Glutamatergic neuron (in vitro differentiated cells): Measurements from ENCODE around the gene SNPH. TPM values are rescaled to one million over a fixed set of nuclear protein-coding genes. Genes with fewer than 3 reads are reported as not detected.

Experiments used
- DNase-seq: peaks from one replicate; pipeline ENCODE4 v3.0.0; 2022
- H3K27ac Mint-ChIP-seq: one replicate; pipeline ENCODE4 v1.8.0; 2020; ENCODE audit warnings: mild to moderate bottlenecking, mixed read lengths, inconsistent platforms; ENCODE audit not compliant: unreplicated experiment
- H3K27me3 Mint-ChIP-seq: one replicate; pipeline ENCODE4 v1.8.0; 2020; ENCODE audit warnings: mild to moderate bottlenecking, moderate library complexity, mixed read lengths, inconsistent platforms; ENCODE audit not compliant: unreplicated experiment
- H3K36me3 Mint-ChIP-seq: one replicate; pipeline ENCODE4 v1.8.0; 2020; ENCODE audit warnings: mild to moderate bottlenecking, mixed read lengths, inconsistent platforms; ENCODE audit not compliant: unreplicated experiment
- H3K4me1 Mint-ChIP-seq: one replicate; pipeline ENCODE4 v1.8.0; 2020; ENCODE audit warnings: mild to moderate bottlenecking, low read depth, mixed read lengths, inconsistent platforms; ENCODE audit not compliant: unreplicated experiment
- H3K4me3 Mint-ChIP-seq: one replicate; pipeline ENCODE4 v1.8.0; 2020; ENCODE audit warnings: mild to moderate bottlenecking, mixed read lengths, inconsistent platforms; ENCODE audit not compliant: unreplicated experiment
- H3K9me3 Mint-ChIP-seq: one replicate; pipeline ENCODE4 v1.8.0; 2020; ENCODE audit warnings: mild to moderate bottlenecking, moderate library complexity, mixed read lengths, inconsistent platforms; ENCODE audit not compliant: unreplicated experiment
- CTCF ChIP-seq: fragments of 200-600 bp; sonication (generic); IDR thresholded peaks from one replicate; pipeline ENCODE4 v1.5.0; 2021; ENCODE audit not compliant: partially characterized antibody, unreplicated experiment
- total RNA-seq: library from RNA; stranded (reverse); fragmentation: NEBNext Ultra II Directional; extraction: Animal tissue kit (Norgen Biotek cat#: 25700); gene quantifications from one replicate; pipeline ENCODE4 v1.2.1, GENCODE V29; 2021; ENCODE audit not compliant: unreplicated experiment

The SNPH gene
- total RNA-seq, 1 donor from 2014 or later: 34.5 TPM

GRCh38 chr20:1334761-1335160 lies 68.7 kb downstream of the SNPH start:
- Mint-ChIP-seq H3K27ac (peak overlapping the region; percentile 31), H3K36me3 (no peaks in the 10 kb centered on the region), H3K27me3 (peaks cover 8% of the 10 kb centered on the region), H3K9me3 (no peaks in the 10 kb centered on the region), H3K4me3 (no peak overlapping the region), H3K4me1 (peaks cover 13% of the 10 kb centered on the region)
- no peak for DNase-seq
- no peak for TF ChIP-seq CTCF

- peaks cover 5% of the 10 kb centered on the region for H3K27me3 Mint-ChIP-seq
Measured at GRCh38 chr20:1335961-1336698, 70.0 kb downstream of the SNPH start.

GRCh38 chr20:1336699-1337367 lies 70.7 kb downstream of the SNPH start:
- peaks cover 19% of the 10 kb centered on the region for H3K4me1 Mint-ChIP-seq
- H3K36me3 Mint-ChIP-seq: no peaks in the 10 kb centered on the region
- H3K4me3 Mint-ChIP-seq: no peak overlapping the region
- TF ChIP-seq CTCF: no peak
- no peaks in the 10 kb centered on the region for H3K9me3 Mint-ChIP-seq
- peaks cover 6% of the 10 kb centered on the region for H3K27me3 Mint-ChIP-seq
- H3K27ac Mint-ChIP-seq: no peak overlapping the region
- no peak for DNase-seq

More at GRCh38 chr20:1335961-1336698, 70.0 kb downstream of the SNPH start:
- H3K4me1 Mint-ChIP-seq: peaks cover 11% of the 10 kb centered on the region
- H3K9me3 Mint-ChIP-seq: no peaks in the 10 kb centered on the region
- DNase-seq: no peak
- no peak for TF ChIP-seq CTCF
- no peak overlapping the region for H3K27ac Mint-ChIP-seq
- H3K4me3 Mint-ChIP-seq: no peak overlapping the region
- H3K36me3 Mint-ChIP-seq: no peaks in the 10 kb centered on the region

- no peak for DNase-seq
- Mint-ChIP-seq H3K9me3 (peaks cover 2% of the 10 kb centered on the region), H3K36me3 (no peaks in the 10 kb centered on the region), H3K4me3 (no peak overlapping the region), H3K27ac (no peak overlapping the region), H3K27me3 (peaks cover 11% of the 10 kb centered on the region), H3K4me1 (peaks cover 25% of the 10 kb centered on the region)
- TF ChIP-seq CTCF: no peak
Measured at GRCh38 chr20:1337441-1337840, 71.3 kb downstream of the SNPH start.

GRCh38 chr20:1338096-1338495 lies 72.0 kb downstream of the SNPH start:
- no peaks in the 10 kb centered on the region for H3K36me3 Mint-ChIP-seq
- H3K9me3 Mint-ChIP-seq: peaks cover 2% of the 10 kb centered on the region
- peaks cover 11% of the 10 kb centered on the region for H3K27me3 Mint-ChIP-seq
- TF ChIP-seq CTCF: no peak
- DNase-seq: no peak
- H3K4me1 Mint-ChIP-seq: peaks cover 28% of the 10 kb centered on the region
- no peak overlapping the region for H3K4me3 Mint-ChIP-seq
- H3K27ac Mint-ChIP-seq: no peak overlapping the region
